Measurements from ENCODE around the gene CBR4.
"Not testable (repeated sequence)": the region's sequence is repeated elsewhere in the genome, so short reads cannot be mapped to it uniquely, and the experiment has no call there.

The CBR4 gene

DNA sequence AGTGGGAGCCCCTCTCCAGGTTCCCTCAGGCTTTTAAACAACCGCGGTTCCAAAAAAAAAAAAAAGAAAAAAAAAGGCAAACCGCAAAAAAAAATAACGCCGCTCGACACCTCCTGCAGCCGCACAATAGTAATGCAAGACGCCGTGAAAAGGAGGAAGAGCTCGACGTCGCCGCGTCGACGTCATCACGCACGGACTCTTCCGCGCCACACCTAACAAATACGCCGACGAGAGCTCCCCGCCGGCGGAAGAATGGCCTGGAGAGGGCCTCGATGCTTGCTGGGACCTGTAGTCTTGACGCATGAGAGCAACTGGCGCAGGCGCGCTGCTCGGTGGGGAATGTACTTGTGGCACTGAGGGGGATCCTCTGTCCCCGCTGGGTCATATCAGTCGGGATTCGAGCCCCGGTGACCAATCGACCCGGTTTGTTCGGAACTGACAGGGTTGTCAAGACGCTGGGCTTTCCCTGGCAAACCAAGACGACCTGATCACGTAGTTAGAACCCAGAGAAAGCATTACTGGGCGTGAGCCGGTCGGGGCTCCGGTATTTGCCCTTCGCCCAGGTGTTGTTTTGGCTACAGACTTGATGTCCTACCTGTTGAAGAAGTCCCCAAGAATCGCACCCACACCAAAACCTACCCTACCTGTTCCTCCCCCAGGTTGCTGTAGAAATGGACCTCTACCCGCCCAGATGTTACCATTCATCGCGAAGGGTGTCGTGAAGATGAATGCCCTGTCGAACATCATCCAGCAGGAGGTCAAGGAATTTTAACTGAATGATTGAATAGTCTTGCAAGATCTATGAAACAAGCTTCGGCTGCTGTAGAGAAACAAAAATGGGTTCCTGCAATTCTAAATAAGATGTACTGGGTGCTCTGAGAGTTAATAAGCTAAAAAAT is at the start of gene CBR4:
Gene CBR4 (minus strand): TSS at position 131 of the 899 bp plus-strand sequence. CDS start 166 bp downstream, outside the sequence.
- DNase-seq, result peak; percentile 84 to 85

DNA sequence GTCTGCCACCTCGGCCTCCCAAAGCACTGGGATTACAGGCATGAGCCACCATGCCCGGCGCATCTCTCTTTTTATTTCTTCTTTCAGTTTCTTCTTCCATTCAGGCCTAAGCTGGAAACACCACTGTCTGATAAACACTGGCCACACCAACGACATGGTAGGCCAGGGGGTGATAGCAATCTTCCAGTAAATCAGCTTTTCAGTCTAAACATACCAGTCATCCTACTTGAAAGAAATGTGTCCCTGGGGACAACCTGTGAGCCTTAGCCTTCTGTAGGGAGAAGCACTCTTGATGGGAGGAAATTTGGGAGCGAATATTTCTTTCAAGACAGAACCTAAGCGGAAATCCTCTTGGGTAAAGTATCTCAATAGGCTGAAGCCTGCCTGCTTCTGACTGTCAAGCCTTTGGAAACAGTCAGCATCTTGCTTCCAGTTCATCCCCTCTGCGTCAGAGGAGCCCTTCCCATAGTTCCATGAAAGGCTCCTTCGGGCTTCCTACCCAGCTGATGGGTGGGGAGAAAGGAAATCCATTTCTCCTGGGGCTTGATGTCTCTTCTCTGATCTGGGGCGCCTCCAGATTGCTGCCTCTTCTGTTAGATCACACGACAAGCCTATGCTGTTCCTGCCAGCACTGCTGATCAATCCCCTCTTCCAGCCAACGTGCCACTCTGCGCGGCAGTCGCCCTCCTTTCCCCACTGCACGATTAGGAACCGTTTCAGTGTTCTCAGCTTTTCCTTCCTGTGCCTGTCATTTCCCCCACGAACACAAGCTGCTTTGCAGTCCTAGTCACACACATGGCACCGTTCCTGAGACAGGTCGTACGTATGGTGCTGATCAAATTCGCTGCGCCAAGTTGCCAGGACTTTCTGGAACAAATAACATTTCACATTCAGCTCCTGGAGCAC is 49.5 kb upstream of the CBR4 start:
- no peak for DNase-seq

DNA sequence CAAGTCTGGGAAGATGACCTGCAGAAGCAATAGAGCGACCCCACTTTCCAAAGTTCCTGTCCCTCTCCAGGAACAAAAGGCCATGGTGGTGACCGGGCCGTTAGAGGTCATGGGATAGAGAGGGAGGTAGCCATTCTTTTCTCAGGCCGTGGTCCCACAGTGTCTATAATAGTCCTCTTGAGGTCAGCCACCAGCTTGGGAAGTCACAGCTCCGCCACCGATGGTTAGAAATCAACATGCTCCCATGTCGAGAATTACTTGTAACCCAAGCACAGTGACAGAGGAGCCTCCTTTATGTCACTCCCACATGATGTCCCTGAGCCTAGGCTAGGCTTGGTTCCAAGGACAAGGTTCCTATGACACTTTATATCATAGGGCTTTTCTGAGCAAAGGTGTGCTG is 48.3 kb upstream of the CBR4 start:
- DNase-seq, result no peak

DNA sequence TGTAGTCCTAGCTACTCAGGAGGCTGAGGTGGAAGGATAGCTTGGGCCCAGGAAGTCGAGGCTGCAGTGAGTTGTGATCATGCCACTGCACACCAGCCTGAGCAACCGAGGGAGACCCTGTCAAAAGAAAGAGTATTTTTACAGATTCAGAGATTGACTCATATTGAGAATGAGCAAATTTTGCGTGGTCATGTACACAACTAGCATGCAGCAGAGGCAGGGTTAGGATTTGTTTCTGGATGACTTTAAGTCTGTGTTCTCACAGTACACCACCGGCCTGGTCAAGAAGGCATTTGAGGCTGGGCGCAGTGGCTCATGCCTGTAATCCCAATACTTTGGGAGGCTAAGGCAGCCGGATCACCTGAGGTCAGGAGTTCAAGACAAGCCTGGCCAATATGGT is 44.8 kb upstream of the CBR4 start:
- no peak for DNase-seq

- no peak for DNase-seq
Measured at GRCh38 chr4:169052594-169052945, 42.5 kb upstream of the CBR4 start.

DNA sequence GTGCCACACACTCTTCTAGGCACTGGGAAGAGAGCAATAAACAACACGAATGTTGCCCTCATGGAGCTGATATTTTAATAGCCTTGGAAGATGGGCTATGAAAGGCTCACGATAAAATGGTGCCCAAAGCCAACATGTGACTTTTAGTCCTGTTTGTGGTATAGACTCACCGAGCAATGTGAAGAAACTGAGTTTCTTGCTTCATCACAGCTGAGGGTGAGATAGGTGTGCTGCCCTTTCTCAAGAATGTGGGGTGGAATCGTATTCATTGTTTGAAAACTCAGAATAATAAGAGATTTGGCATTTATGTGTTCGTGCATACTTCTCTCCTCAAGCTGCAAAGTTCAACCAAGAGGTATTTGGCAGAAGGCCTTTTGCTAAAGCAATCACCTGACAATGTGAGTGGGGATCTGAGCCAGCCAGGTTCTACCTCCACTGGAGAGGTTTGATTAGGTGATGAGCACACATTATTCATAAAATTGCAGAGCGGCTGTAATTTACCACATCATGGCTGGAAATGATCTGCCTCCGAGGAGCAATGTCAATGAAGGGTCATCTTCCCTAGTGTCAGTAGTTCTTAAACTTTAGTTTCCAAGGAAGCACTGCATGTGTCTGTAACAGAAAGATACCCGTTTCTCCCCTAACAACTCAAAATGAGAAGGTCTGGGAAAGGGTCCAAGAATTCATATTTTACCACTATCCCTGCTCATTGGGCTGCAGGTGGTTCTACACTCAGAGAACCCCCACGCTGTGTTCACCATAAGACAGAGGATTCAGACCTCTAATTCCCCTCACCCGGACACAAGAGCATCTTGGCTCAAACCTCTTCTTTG is 41.9 kb upstream of the CBR4 start:
- no peak for DNase-seq

DNA sequence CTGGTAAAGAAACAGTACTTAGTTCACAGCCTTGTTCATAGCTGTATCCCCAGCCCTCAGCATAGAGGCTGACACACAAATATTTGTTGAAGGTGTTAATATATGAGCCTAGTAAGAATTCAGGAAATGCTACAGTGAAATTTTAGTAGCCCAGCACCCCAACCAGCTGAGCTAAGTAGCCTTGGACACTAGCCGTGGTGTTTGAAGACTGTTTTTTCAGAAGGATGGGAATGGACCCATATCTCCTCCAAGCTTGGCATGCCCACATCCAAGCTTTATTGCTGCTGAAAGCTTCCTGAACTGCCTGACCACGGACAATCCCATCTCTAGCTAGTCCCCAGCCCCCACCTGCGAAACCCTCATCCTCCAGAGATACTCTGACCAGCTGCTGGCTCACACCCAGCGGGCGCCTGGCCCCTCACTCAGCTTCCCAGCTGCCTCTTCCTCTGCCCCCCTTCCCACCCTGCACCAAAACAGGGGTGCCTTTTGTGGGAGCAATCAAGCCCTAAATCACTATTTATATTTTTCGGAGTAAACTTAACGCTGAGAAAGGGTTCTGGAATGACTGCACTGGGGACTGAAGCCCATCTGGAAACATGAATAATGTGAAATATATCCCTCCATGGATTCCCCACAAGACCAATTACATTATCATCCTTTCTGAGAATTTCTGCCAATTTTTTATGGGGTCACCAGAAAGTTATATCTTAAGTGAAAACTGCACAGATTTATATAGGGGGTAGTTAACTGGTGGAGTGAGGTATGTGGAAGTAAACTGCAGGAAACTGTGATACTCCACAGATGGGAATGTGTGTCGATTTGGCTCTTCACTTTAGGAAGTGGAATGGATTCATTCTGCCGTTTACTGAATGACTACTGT is 41.1 kb upstream of the CBR4 start:
- no peak for DNase-seq

DNA sequence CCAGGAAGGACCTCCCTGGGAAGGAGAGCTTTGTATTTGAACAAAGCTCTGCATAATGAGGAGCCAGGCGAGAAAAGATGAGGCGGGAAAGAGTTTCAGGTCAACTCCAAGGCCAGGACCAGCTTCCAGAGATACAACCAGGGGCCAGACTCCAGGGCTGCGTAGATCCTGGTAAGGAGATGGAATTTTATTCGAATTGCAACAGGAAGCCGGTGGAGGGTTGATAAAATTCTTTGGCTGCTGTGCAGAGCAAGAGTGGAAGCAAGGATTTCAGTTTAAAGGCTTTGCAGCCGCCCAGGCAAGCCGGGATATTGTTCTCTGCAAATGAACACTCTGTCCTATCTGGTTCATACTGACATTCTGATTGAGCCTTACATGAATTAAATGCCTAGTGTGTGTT is 40.2 kb upstream of the CBR4 start:
- DNase-seq, result no peak

- DNase-seq, result no peak
Measured at GRCh38 chr4:169048868-169049414, 38.9 kb upstream of the CBR4 start.

DNA sequence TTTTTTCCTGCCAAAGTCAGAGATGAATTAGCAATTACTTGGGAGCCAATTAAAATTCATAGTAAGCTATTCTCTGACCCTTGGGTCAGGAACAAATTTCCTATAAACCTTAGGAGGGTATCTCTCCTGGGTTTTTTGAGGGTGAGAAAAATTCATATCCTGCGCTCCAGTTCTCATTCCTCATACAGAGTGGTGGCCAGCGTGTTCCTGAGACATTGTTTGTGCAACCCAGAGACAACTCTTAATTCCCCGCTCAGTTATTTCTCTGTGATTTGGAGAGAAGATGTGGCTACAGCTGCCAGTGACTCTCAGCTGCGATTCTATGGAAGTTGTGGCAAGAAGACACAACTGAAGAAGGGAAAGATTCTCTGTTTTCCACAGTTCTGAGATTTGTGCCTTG is 37.9 kb upstream of the CBR4 start:
- no peak for DNase-seq

DNA sequence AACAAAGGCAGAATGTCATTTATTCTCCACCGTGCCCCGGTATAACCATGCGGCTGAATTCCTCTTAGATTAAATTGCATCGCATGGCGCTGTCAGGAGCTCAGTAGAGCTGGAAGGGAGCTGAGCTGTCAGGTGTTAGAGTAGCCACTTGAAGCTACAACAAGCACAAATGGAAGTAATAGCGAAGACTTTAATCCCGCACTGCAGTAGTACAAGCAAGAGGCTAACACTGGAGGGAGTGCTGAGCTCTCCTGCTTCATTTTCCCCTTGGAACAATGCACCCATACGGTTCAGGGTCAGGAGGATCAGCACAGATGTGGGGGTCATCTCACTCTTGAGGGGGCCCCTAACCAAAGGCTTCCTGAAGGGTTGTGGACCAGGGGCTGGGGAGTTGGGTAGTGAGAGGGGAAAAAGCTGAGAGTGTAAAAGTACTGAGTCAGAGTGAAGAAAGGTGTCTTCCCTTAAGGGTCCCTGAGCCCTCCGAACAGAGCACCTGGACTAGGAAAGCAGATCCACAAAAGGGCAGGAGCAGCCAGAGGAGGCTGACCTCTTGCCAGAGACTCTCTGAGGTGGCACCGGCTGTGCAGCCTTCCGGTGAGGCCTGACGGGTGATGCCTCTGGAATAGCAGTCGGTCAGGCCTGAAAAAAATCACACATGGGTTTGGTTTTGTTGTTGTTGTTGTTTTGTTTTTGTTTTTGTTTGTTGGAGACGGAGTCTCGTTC is 36.0 kb upstream of the CBR4 start:
- no peak for DNase-seq

DNA sequence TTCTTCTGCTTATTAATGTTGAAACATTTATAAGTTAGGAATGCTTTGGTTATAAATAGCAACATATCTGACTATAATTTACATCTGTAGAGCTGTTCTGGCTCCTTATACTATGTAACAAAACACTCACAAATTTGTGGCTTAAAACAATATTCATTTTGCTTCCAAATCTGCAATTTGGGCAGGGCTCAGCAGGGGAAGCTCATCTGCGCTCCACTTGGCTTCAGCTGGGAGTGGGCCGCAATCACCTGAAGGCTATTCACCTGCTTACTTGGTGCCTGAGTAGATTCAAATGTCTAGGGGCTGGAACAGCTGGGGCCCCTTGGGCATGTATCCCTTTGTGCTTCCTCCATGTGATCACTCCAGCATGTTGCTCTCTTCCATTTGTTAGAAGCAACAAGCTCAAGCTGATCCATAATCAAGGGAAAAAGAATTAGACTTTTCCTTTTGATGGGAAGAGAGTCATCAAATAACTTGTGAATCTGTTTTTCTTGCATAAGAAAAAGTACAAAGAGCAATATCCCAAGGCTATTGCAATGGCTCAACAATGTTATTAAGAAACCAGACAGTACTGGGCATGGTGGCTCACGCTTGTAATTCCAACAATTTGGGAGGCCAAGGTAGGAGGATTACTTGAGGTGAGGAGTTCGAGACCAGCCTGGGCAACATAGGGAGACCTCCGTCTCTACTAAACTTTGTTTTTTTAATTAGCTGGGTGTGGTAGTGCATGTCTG is 34.8 kb upstream of the CBR4 start:
- no peak for DNase-seq

DNA sequence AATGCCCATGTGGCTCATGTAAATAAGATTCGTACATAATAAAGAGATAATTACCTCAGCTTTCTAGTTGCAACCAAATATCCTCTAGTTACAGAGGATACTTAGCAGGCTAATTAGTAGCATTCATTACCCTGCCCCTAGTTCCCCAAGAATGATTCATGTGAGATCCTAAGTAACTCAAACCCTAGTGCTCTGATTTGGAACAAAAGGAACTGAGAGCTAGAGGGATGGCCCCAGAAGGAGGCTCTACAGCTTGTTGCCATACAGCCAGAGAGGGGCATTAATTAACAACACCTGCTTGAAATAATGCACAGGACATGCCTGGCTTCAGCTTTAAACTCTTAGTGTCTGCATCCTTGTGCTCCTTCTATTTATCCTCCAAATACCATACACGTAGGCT is 32.6 kb upstream of the CBR4 start:
- DNase-seq, result no peak

GRCh38 chr4:169040559-169041261 is 30.7 kb upstream of the CBR4 start:
- DNase-seq, result no peak

GRCh38 chr4:169039251-169039954 is 29.3 kb upstream of the CBR4 start:
- no peak for DNase-seq

GRCh38 chr4:169037506-169037905 is 27.5 kb upstream of the CBR4 start:
- DNase-seq, result no peak

GRCh38 chr4:169035871-169036620 is 26.0 kb upstream of the CBR4 start:
- not testable (repeated sequence) for DNase-seq

- DNase-seq, result peak; percentile 23 to 34
Measured at GRCh38 chr4:169033660-169034059, 23.6 kb upstream of the CBR4 start.

All from NCI-H187 (cell line).